Neuronal stem cell (in vitro differentiated cells): ENCODE measurements around the gene TMEM229A.

Experiments used
- DNase-seq: peaks from one replicate; pipeline ENCODE4 v3.0.0-alpha.2; 2013; ENCODE audit warnings: low spot score
- H2AFZ ChIP-seq: one replicate; pipeline ENCODE4 v1.6.1; 2013; ENCODE audit warnings: mild to moderate bottlenecking, low read length, inconsistent platforms
- H2AK5ac ChIP-seq: 2 replicates; pipeline ENCODE4 v1.6.1; 2013; ENCODE audit warnings: low read depth, mild to moderate bottlenecking, inconsistent platforms, low read length, moderate library complexity, mixed read lengths
- H2BK120ac ChIP-seq: 2 replicates; pipeline ENCODE4 v1.6.1; 2013; ENCODE audit warnings: low read depth, mild to moderate bottlenecking, inconsistent platforms, low read length, moderate library complexity, mixed read lengths
- H2BK12ac ChIP-seq: one replicate; pipeline ENCODE4 v1.6.1; 2013; ENCODE audit warnings: low read length, inconsistent platforms
- H2BK15ac ChIP-seq: 2 replicates; pipeline ENCODE4 v1.6.1; 2013; ENCODE audit warnings: mild to moderate bottlenecking, low read length, inconsistent platforms, mixed read lengths
- H2BK5ac ChIP-seq: one replicate; pipeline ENCODE4 v1.6.1; 2013; ENCODE audit warnings: inconsistent platforms, mild to moderate bottlenecking, low read length, moderate library complexity
- H3K14ac ChIP-seq: one replicate; pipeline ENCODE4 v1.6.1; 2013; ENCODE audit warnings: low read length, inconsistent platforms
- H3K18ac ChIP-seq: 2 replicates; pipeline ENCODE4 v1.6.1; 2013; ENCODE audit warnings: low read length, inconsistent platforms
- H3K23ac ChIP-seq: 2 replicates; pipeline ENCODE4 v1.6.1; 2013; ENCODE audit warnings: low read depth, mild to moderate bottlenecking, mixed read lengths, low read length, inconsistent platforms; ENCODE audit not compliant: poor library complexity
- H3K27ac ChIP-seq: replicated peaks from 3 replicates; pipeline ENCODE4 v1.5.1; 2013; ENCODE audit warnings: low read length, inconsistent platforms
- H3K27me3 ChIP-seq, 3 experiments: 2 replicates each; pipeline ENCODE4 v1.6.1; 2013; ENCODE audit warnings: low read length in 3 of 3, mild to moderate bottlenecking in 2 of 3, inconsistent platforms in 1 of 3, low read depth in 1 of 3, mixed read lengths in 1 of 3, moderate library complexity in 1 of 3; ENCODE audit not compliant: control insufficient read depth in 3 of 3, insufficient read depth in 3 of 3
- H3K36me3 ChIP-seq, 2 donors: replicated peaks in 1 of 2; 2 replicates each; pipeline ENCODE4 v1.6.1; 2013; ENCODE audit warnings: low read length in 2 of 2; ENCODE audit not compliant: control insufficient read depth in 2 of 2, insufficient read depth in 2 of 2
- H3K4ac ChIP-seq: 2 replicates; pipeline ENCODE4 v1.6.1; 2013; ENCODE audit warnings: inconsistent platforms, mild to moderate bottlenecking, low read length, moderate library complexity
- H3K4me1 ChIP-seq, 2 donors: 1 replicate in 1 of 2; 2 replicates in 1 of 2; pipeline ENCODE4 v1.6.1; 2013; ENCODE audit warnings: low read length in 2 of 2, low read depth in 1 of 2; ENCODE audit not compliant: control insufficient read depth in 2 of 2, insufficient read depth in 1 of 2
- H3K4me2 ChIP-seq: one replicate; pipeline ENCODE4 v1.6.1; 2013; ENCODE audit warnings: mild to moderate bottlenecking, low read length, inconsistent platforms; ENCODE audit not compliant: insufficient read depth, poor library complexity, severe bottlenecking
- H3K4me3 ChIP-seq, 2 donors: 2 replicates each; pipeline ENCODE4 v1.5.1; 2013; ENCODE audit warnings: low read length in 2 of 2, mild to moderate bottlenecking in 2 of 2, inconsistent platforms in 1 of 2, moderate library complexity in 1 of 2
- H3K79me1 ChIP-seq: one replicate; pipeline ENCODE4 v1.6.1; 2013; ENCODE audit warnings: low read depth, mild to moderate bottlenecking, inconsistent platforms, low read length, moderate library complexity
- H3K9ac ChIP-seq: one replicate; pipeline ENCODE4 v1.6.1; 2013; ENCODE audit warnings: mild to moderate bottlenecking, low read depth, low read length, inconsistent platforms; ENCODE audit not compliant: poor library complexity
- H3K9me3 ChIP-seq, 2 donors: replicated peaks in 1 of 2; 2 replicates each; pipeline versions ENCODE3 to v1.6.1; 2013; ENCODE audit warnings: low read length in 2 of 2, mild to moderate bottlenecking in 2 of 2, inconsistent platforms in 1 of 2, low read depth in 1 of 2, mixed read lengths in 1 of 2, moderate library complexity in 1 of 2; ENCODE audit not compliant: control insufficient read depth in 2 of 2, insufficient read depth in 1 of 2
- H4K8ac ChIP-seq: one replicate; pipeline ENCODE4 v1.6.1; 2013; ENCODE audit warnings: low read depth, mild to moderate bottlenecking, inconsistent platforms, low read length, moderate library complexity
- H4K91ac ChIP-seq: one replicate; pipeline ENCODE4 v1.6.1; 2013; ENCODE audit warnings: low read length, low read depth, mild to moderate bottlenecking, inconsistent platforms; ENCODE audit not compliant: poor library complexity
- WGBS, 2 donors: extraction: QIAGEN DNeasy Blood & Tissue Kit; methylation state at CpG; one replicate each; pipeline ENCODE4 v1.1.7; 2013; ENCODE audit warnings: missing lambda C conversion rate in 2 of 2, mixed read lengths in 1 of 2; ENCODE audit not compliant: insufficient read length in 2 of 2, insufficient replicate concordance in 1 of 2; ENCODE audit errors: extremely low coverage in 2 of 2; 5-methylcytosine and 5-hydroxymethylcytosine counted together

TMEM229A gene

DNA sequence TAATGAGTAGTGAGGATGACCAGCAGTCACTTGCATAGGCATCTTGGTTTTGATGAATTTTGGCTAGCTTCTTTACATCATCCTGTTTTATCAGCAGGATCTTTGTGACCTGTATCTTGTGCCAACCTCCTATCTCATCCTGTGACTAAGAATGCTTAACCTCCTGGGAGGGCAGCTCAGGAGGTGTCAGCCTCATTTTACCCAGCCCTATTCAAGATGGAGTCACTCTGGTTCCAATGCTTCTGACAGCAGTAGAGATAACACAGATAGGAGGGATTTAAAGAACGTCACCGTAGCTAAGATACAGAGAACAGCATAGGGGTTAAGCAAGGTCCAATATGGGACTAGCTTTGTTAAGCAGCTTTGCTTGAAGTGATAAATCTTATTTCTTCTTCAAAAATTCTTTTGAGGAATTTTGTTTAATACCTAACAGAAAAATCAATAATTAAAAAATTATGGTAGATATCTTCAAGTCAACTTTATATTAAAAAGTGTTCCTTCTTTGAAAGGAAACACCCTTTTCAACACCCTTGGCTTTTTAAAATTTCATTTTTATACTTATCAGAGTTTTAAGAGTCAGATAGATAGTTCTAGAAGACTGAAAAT lies 39.9 kb downstream of the TMEM229A start:
- H3K4me2 ChIP-seq = no peak overlapping the region
- H3K4me1 ChIP-seq = peaks cover 4 to 5% of the 10 kb centered on the region in 2 donors
- no peak overlapping the region for H2AFZ ChIP-seq
- no peak overlapping the region for H2BK120ac ChIP-seq
- no peak overlapping the region for H3K27ac ChIP-seq
- H2BK5ac ChIP-seq = no peak overlapping the region
- DNase-seq = no peak
- H4K8ac ChIP-seq = no peak overlapping the region
- H2BK12ac ChIP-seq = no peak overlapping the region
- no peak overlapping the region for H3K18ac ChIP-seq
- WGBS, 2 donors = no CpG with 5 or more reads among the region's 2 CpGs
- H3K23ac ChIP-seq = no peak overlapping the region
- H2BK15ac ChIP-seq = no peak overlapping the region
- H3K27me3 ChIP-seq = no peaks in the 10 kb centered on the region
- no peaks in the 10 kb centered on the region for H3K36me3 ChIP-seq
- no peaks in the 10 kb centered on the region for H3K9me3 ChIP-seq
- H3K4ac ChIP-seq = no peak overlapping the region
- H3K79me1 ChIP-seq = no peaks in the 10 kb centered on the region
- no peak overlapping the region for H2AK5ac ChIP-seq
- H3K4me3 ChIP-seq = no peak overlapping the region
- no peak overlapping the region for H3K14ac ChIP-seq
- no peak overlapping the region for H4K91ac ChIP-seq
- H3K9ac ChIP-seq = no peak overlapping the region

- H3K27ac ChIP-seq = no peak overlapping the region
- WGBS, 2 donors = no CpG with 5 or more reads among the region's 2 CpGs
Observed at GRCh38 chr7:123987445-123987844, 45.4 kb downstream of the TMEM229A start.

More at GRCh38 chr7:123987445-123987844, 45.4 kb downstream of the TMEM229A start:
- Histone ChIP-seq H3K4me1 (no peaks in the 10 kb centered on the region), H3K36me3 (no peaks in the 10 kb centered on the region), H4K8ac (no peak overlapping the region), H3K9me3 (no peaks in the 10 kb centered on the region), H2BK15ac (no peak overlapping the region), H3K4me2 (no peak overlapping the region), H3K14ac (no peak overlapping the region), H3K18ac (no peak overlapping the region), H4K91ac (no peak overlapping the region), H3K4ac (no peak overlapping the region), H2AK5ac (no peak overlapping the region), H3K79me1 (no peaks in the 10 kb centered on the region), H3K9ac (no peak overlapping the region), H2AFZ (no peak overlapping the region), H3K27me3 (no peaks in the 10 kb centered on the region), H2BK12ac (no peak overlapping the region), H3K23ac (no peak overlapping the region), H2BK5ac (no peak overlapping the region), H3K4me3 (no peak overlapping the region), H2BK120ac (no peak overlapping the region)
- DNase-seq = no peak
